ENCODE measurements around the gene ZNF497.

GRCh38 chr19:58408152-58409009 lies 45.8 kb upstream of the ZNF497 start, which contains the start of gene ZNF584:
- no peak for TF ChIP-seq RUNX1 (IDR thresholded peaks at IDR 0.05; ENCODE audit: low read depth)
- TF ChIP-seq SIN3B (IDR thresholded peaks at IDR 0.05; ENCODE audit: low read depth), result no peak; the same call in 1 of the 2 replicates
- no peak for TF ChIP-seq BDP1 (IDR thresholded peaks at IDR 0.05; ENCODE audit: insufficient read depth, insufficient read length)
- no peak for TF ChIP-seq NR1H2 (CRISPR knock-in tag; IDR thresholded peaks at IDR 0.05)
- TF ChIP-seq NFE2L1 (tag; IDR thresholded peaks at IDR 0.05; ENCODE audit: borderline replicate concordance, low read depth), result no peak
- TF ChIP-seq ZNF133 (CRISPR knock-in tag; IDR thresholded peaks at IDR 0.05), result no peak
- TF ChIP-seq E2F1 (CRISPR knock-in tag; IDR thresholded peaks at IDR 0.05), result peak; percentile 75; the same call in 1 of the 2 replicates
- TF ChIP-seq IRF2 (CRISPR knock-in tag; IDR thresholded peaks at IDR 0.05), result no peak
- TF ChIP-seq ZNF121 (CRISPR knock-in tag; conservative IDR thresholded peaks at IDR 0.05), result no peak
- TF ChIP-seq CHD4 (IDR thresholded peaks at IDR 0.05; ENCODE audit: insufficient read depth, insufficient replicate concordance, low read depth, low read length, poor library complexity, severe bottlenecking), result no peak

Data from K562 (cell line).